ENCODE measurements around the gene CCDC92.

Gene CCDC92

DNA sequence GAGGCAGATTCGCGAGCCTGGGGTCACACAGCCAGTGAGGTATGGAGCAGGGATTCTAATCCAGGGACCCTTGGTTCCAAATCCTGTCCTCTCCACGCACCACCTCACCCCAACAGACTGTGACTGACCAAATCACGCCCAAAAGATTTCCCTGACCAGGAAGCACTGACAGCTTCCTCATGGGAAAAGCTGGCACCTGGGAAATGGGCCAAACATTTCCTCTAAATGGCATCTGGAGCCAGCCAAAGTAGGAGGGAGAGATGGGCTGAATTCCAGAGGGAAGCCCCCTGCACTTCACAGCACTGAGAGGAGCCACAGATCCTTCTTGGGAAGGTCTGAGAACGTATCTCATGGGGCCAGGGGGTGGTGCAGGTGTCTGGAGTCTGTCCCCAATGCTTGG lies 28.8 kb downstream of the CCDC92 start:
- Histone ChIP-seq H3K9me2 (replicated peaks; ENCODE audit: insufficient read depth, low read length) (no peaks in the 10 kb centered on the region), H3K9ac (ENCODE audit: low read length) (no peak overlapping the region)

DNA sequence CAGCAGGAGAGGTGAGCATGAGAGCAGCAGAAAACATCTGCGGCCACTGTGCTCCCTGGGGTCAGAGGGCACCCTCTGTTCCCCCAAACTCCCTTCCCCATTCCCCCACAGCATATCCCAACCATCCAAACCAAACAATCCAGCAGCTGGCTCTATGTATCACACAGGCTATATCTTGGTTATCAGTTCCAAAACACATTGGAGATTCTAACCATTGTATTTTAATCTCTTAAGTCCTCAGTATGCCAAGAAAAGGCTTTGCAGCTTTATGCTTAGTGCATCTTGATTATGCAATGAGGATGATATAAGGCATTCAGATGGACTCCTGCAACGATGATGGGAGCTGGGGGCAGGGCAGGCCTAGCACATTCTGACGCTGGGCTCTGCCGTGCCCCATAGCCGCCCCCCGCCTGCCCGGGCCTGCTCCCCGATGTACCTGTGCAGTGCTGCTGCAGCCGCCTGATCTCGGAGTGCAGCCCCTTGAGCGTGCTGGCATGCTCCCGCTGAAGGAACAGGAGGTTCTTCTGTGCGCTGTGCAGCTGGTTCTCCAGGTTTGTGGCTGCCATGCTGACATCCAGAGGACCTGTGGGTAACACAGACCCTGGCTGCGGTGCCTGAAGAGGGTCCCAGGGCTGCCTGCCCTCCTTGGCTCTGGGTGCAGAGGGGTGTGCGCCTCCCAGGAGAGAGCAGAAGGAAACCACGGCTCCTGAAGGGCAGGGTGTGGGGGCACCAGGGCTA lies 29.6 kb downstream of the CCDC92 start:
- Histone ChIP-seq H3K27me3 (ENCODE audit: low read length) (no peaks in the 10 kb centered on the region), H3K9me2 (replicated peaks; ENCODE audit: insufficient read depth, low read length) (no peaks in the 10 kb centered on the region), H2AFZ (ENCODE audit: low read depth, low read length, severe bottlenecking) (no peak overlapping the region), H3K4me2 (ENCODE audit: low read depth, low read length, poor library complexity, severe bottlenecking) (no peak overlapping the region), H3K4me3 (ENCODE audit: insufficient read depth, low read length, poor library complexity, severe bottlenecking) (no peak overlapping the region), H3K27ac (ENCODE audit: low read depth, low read length) (no peak overlapping the region), H3F3A (ENCODE audit: insufficient read depth) (no peaks in the 10 kb centered on the region), H3K9me3 (ENCODE audit: insufficient read depth, low read length) (no peaks in the 10 kb centered on the region), H3K79me2 (ENCODE audit: insufficient read depth, low read length) (no peaks in the 10 kb centered on the region), H4K20me1 (ENCODE audit: low read depth, low read length) (no peaks in the 10 kb centered on the region), H3K36me3 (ENCODE audit: low read length) (no peaks in the 10 kb centered on the region), H3K9ac (ENCODE audit: low read length) (no peak overlapping the region)
- no peak for TF ChIP-seq EZH2phosphoT487 (conservative IDR thresholded peaks at IDR 0.05; ENCODE audit: low read length)
- TF ChIP-seq, protein P1, sequence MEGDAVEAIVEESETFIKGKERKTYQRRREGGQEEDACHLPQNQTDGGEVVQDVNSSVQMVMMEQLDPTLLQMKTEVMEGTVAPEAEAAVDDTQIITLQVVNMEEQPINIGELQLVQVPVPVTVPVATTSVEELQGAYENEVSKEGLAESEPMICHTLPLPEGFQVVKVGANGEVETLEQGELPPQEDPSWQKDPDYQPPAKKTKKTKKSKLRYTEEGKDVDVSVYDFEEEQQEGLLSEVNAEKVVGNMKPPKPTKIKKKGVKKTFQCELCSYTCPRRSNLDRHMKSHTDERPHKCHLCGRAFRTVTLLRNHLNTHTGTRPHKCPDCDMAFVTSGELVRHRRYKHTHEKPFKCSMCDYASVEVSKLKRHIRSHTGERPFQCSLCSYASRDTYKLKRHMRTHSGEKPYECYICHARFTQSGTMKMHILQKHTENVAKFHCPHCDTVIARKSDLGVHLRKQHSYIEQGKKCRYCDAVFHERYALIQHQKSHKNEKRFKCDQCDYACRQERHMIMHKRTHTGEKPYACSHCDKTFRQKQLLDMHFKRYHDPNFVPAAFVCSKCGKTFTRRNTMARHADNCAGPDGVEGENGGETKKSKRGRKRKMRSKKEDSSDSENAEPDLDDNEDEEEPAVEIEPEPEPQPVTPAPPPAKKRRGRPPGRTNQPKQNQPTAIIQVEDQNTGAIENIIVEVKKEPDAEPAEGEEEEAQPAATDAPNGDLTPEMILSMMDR (IDR thresholded peaks at IDR 0.05; ENCODE audit: insufficient read depth, low read length, poor library complexity, severe bottlenecking) = no peak

More for the DNA sequence above, 28.8 kb downstream of the CCDC92 start:
- no peak overlapping the region for H2AFZ ChIP-seq (ENCODE audit: low read depth, low read length, severe bottlenecking)
- no peaks in the 10 kb centered on the region for H3K27me3 ChIP-seq (ENCODE audit: low read length)
- no peaks in the 10 kb centered on the region for H3K36me3 ChIP-seq (ENCODE audit: low read length)
- H3K4me3 ChIP-seq (ENCODE audit: insufficient read depth, low read length, poor library complexity, severe bottlenecking) = no peak overlapping the region
- no peaks in the 10 kb centered on the region for H3F3A ChIP-seq (ENCODE audit: insufficient read depth)
- no peaks in the 10 kb centered on the region for H3K79me2 ChIP-seq (ENCODE audit: insufficient read depth, low read length)
- H3K27ac ChIP-seq (ENCODE audit: low read depth, low read length) = no peak overlapping the region
- no peaks in the 10 kb centered on the region for H4K20me1 ChIP-seq (ENCODE audit: low read depth, low read length)
- H3K9me3 ChIP-seq (ENCODE audit: insufficient read depth, low read length) = no peaks in the 10 kb centered on the region
- no peak for TF ChIP-seq EZH2phosphoT487 (conservative IDR thresholded peaks at IDR 0.05; ENCODE audit: low read length)
- TF ChIP-seq, protein P1 (IDR thresholded peaks at IDR 0.05; ENCODE audit: insufficient read depth, low read length, poor library complexity, severe bottlenecking) = no peak
- no peak overlapping the region for H3K4me2 ChIP-seq (ENCODE audit: low read depth, low read length, poor library complexity, severe bottlenecking)

DNA sequence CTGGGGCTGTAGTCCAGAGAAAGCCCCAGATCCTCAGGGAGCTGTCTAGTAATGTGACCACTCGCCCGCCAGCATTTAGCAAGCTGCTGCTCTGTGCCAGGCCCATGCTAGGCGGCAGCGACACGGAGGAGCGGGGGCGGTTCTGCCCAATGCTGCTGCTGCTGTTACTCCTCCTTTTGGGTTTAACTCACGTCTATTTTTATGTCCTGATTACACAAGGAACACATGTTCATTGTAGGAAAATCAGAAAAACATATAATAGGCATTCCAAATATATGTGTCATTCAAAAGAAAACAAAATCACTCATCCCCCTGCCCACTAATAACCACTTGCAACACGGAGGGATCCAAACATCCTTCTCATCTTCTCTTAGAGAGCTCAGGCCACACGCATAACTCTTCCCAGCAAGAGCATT lies 30.4 kb downstream of the CCDC92 start:
- H3K27me3 ChIP-seq (ENCODE audit: low read length) = no peaks in the 10 kb centered on the region
- H4K20me1 ChIP-seq (ENCODE audit: low read depth, low read length) = no peaks in the 10 kb centered on the region
- no peaks in the 10 kb centered on the region for H3K9me2 ChIP-seq (replicated peaks; ENCODE audit: insufficient read depth, low read length)
- TF ChIP-seq, protein P1 (IDR thresholded peaks at IDR 0.05; ENCODE audit: insufficient read depth, low read length, poor library complexity, severe bottlenecking) = no peak
- TF ChIP-seq EZH2phosphoT487 (conservative IDR thresholded peaks at IDR 0.05; ENCODE audit: low read length) = no peak
- no peaks in the 10 kb centered on the region for H3K79me2 ChIP-seq (ENCODE audit: insufficient read depth, low read length)
- no peak overlapping the region for H3K27ac ChIP-seq (ENCODE audit: low read depth, low read length)
- H3K9ac ChIP-seq (ENCODE audit: low read length) = no peak overlapping the region
- no peaks in the 10 kb centered on the region for H3F3A ChIP-seq (ENCODE audit: insufficient read depth)
- no peak overlapping the region for H3K4me2 ChIP-seq (ENCODE audit: low read depth, low read length, poor library complexity, severe bottlenecking)
- no peak overlapping the region for H3K4me3 ChIP-seq (ENCODE audit: insufficient read depth, low read length, poor library complexity, severe bottlenecking)
- no peaks in the 10 kb centered on the region for H3K36me3 ChIP-seq (ENCODE audit: low read length)
- H2AFZ ChIP-seq (ENCODE audit: low read depth, low read length, severe bottlenecking) = no peak overlapping the region
- no peaks in the 10 kb centered on the region for H3K9me3 ChIP-seq (ENCODE audit: insufficient read depth, low read length)
